SK-N-DZ (cell line): ENCODE measurements around the gene AACS.

Source experiments
- DNase-seq: peaks from one replicate; pipeline ENCODE4 v3.0.0-alpha.2; 2015; ENCODE audit warnings: low spot score
- small RNA-seq, 2 experiments: library from RNA; depleted of rRNA; stranded (forward); fragments of <200 nt; gene quantifications; one replicate each; pipeline ENCODE3, GENCODE V24; 2014

AACS gene

DNA sequence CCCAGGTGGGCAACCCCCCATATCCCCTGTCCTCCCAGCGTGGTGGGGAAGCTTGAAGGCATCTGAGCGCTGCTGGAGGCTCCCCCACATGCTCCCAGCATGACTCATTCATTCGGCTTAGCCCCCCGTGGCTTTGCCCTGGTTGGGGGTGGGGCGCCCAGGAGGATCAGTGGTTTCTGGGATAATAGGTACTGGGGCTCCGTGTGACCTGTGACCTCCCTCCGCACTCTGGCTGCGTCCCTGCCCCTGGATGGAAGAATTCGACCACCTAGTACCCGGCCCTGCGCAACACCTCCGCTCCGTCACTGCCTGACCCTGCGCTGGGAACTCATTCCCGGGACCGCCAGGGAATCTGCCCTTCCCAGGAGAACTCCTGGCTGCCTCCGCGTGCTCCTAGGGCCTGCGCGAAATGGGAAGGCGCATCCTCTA, 120.1 kb downstream of the AACS start:
- no peak for DNase-seq

DNA sequence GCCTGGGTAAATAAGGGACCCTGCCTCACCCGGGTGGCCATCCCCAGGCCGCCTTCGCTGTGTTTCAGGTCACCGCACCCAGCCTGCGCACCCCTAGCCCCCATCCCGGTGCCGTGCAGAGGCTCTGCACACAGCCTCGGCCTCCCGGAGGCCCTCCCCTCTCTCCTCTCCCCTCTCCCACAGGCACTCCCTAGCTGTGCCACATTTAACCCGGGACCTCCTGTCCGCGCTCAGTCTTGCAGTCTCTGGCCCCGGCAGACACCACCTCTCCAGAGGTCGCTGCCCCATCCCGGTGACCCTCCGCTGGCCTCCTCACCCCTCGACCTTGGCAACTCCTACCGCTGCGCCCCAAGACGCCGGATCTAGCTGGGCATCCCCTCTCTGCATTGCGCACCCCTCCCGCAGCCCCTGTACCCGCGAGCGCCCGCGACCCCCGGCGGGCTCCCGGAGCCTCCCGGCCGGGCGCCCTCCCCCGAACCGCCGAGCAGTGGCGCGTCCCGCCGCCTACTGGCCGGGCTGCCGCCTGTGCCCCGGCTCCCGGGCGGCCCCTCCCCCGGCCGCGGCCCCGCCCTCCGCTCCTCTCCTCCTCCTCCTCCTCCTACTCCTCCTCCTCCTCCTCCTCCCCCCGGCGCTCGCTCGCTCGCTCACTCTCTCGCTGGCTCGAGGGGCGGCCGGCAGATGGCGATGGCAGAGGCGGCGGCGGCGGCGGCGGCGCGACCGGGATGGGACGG, 120.7 kb downstream of the AACS start, which contains the start of gene TMEM132B:
Gene TMEM132B (plus strand): TSS at position 647 of the 731 bp plus-strand sequence.
- DNase-seq: peak; percentile 84

DNA sequence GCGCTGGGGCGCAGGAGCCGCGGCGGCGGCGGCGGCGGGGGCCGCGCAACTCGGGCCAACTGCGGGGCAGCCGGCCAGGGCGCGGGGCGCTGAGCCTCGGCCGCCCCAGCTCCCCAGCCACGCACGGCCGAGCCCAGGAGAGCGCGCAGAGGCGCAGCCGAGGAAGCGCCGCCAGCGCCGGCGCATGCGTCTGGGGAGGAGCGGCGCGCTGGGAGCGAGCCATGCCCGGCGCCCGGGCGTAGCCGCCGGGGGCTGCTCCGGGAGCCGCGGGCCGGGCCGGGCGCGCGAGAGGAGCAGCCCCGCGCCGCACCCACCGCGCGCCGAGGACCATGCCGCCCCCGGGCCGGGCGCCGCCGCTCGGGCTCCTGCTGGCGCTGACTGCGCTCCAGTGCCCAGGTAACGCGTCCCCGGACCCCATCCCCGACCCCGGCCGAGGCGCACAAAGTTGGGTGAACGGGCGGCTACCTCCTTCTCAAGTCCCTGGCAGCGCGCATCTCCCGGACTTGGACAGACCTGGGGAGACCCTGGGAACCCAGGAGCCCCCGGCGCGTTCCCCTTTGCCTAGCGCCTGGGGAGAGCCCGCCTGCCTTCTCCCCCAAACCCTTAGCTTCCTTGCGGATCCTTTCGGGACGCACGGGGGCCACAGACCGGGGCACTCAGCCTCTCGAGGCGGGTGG, 121.4 kb downstream of the AACS start:
- DNase-seq: no peak

DNA sequence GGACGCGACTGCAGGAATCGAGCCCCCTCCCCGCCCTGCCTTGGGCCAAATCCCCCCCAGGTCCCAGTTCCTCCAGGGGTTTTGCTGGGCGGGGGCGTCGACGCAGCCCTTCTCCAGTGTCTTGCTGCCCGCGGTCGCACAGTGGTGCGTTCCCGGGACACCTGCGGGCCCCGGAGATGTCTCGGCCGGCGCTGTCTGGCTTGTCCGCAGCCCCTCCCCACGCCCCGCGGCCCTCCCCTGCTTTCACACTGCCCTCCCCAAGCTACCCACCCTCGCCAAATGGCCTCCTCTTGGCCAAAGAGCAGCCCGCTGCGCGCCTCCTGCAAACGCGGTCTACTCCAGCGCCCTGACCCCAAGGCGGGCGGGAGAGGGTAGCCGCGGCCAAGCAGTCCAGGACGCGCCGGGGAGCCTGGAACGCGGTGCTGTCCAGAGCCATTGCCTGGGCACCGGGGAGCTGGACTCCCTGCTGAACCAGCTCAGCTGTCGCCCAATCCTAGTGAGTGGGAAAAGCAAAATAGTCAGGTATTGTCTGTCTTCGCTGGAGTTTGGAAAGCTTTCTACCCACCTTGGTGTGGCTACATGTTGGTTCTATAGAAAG, 122.0 kb downstream of the AACS start:
- no peak for DNase-seq

DNA sequence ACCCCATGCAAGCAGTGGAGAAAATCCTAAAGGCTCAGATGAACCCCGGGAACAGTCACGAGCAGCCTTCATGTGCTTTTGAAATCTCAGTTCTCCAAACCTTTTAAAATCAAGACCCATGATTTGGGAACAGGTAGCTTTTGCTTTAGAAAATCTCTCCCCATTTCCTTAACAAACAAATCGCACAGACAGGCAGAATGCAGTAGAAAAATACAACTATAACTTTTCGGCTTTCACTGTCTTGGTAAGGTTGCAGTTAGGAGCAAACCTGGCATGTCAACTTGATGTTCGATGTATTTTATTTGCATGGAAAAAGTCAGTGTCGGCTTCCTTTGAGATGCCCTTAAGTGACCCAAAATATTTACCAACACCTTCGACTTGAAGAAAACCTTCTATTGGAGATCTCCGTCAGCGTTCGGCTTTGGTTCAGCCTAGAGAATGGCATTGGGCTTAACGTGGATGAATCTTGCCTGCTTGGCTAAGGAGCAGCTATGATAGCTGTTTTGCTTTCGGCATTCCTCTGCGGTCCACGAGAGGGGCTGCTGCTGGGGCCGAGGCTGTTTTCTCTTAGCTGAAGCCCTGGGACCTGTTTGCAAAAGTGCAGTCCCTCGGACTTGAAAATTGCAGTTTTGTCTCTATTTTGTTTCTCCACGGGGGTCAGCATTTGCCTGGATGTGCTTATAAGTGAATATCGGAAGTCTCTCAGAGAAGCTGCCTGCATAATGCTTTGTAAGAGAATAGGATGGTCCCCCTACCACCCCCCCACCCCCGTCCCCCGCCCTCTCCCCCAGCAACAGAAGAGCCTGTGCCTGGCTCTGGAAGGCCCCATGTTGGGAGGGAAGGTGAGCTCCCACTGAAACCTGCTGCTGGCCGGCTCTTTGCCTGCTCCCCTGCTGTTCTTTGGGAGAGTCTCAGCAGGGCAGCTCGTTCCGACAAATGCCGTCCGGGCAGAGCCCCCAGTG, 122.8 kb downstream of the AACS start:
- no peak for DNase-seq

DNA sequence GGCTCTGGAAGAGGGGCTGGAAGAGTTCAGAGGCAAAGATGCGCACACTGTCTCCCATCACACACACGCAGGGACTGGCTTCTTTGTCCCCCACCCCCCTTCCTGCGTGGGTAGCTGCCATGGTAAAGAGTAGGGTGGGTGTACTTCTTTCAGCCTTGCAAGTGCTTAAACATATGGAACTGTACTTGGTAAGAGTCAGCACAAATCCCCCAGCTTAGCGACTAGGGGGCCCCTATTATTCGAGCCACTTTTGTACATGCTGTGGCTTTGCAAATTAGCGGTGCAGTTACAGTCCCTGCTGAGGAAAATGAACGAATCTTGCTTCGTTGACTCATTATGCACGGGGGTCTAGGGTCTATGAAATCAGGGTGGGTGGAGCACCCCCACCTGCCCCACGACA, 123.8 kb downstream of the AACS start:
- no peak for DNase-seq

DNA sequence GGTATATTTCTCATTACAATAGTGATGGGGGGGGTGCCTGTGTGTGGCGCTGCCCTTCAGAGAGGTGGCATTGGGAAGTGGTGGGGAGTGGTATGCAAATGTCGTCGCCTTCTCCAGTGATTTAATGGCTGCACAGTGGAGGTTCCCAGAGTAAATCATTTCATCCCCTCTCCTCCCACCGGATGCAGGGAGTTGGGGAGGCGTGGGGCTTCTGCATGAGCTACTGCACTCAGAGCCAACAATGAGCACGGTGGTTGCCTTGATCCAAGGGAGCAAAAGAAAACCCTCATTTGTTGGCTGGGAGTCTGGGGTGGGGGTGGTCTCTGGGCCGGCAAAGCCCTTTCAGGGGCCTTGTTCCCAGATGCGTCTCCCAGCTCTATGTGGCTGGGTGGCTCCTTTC, 124.3 kb downstream of the AACS start:
- DNase-seq: no peak

DNA sequence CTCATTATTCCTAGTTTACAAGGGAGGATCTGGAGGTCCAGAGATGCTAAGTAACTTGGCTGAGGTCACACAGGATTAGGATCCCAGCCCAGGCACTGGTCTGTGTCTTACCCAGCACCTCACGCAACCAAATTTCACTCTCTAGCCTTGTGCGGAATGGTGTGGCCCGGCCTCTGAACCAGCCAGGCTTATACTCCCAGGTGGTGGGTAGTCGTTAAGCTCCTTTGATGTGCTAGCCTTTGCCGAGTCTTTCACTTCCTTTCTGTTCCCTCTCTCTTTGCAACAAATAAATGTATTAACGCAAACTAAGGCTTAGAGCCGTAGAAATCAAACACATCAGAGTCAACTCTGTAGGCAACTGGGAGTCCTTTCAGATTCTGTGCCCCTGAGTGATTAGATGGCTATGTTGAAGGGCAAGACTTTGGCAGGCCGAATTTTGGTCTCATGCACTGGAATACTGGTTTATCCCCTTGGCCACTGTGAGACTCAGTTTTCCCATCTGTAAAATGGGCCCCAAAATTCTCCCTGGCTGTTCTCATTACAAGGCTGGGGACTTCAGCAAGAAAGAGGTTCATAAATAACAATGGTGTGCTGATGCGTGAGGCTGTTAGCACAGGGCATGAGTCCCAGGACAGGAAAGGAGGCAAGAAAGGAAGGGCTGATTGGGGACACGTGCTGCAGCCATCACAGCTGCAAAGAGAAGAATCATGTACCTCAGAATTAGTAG, 126.3 kb downstream of the AACS start:
- DNase-seq: no peak

DNA sequence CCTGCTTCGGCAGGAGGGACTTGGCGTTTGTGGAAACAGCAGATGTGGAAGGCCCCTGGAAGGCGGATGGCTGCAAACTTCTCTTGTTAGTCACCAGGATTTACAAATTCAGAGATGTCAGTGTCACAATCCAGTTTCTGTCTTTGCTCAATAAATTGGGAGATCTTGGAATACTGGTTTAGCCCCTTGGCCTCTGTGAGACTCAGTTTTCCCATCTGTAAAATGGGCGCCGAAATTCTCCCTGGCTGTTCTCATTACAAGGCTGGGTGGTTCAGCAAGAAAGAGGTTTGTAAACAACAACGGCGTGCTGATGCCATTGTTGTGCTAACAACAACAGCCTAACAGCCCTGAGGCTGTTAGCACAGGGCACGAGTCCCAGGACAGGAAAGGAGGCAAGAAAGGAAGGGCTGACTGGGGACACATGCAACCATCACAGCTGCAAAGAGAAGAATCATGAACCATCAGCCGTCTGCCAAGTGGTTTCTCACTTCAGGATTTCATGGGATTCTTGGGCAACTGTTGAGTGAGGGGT, 127.5 kb downstream of the AACS start:
- DNase-seq: no peak

Small RNA genes within 50 kb of the gene (small RNA-seq; reads per million reads assigned to genes)
- 0 reads per million in 2 experiments for gene AC122688.1
